A549 (cell line): Measurements from ENCODE around the gene BCDIN3D. TPM values are rescaled to one million over a fixed set of nuclear protein-coding genes. Genes with fewer than 3 reads are reported as not detected.

ENCODE experiments used
- ATAC-seq, 2 experiments: fragments of 200-7000 bp in 1 of 2; fragments of >200 bp in 1 of 2; cut with Nextera tagmentation in 1 of 2; cut with Tn5 transposase in 1 of 2; 3 replicates each; pipeline versions ENCODE4 v1.8.0 to v1.9.1; 2018 to 2020; ENCODE audit warnings: mild to moderate bottlenecking in 1 of 2, moderate library complexity in 1 of 2
- CTCF ChIA-PET: fragments of 300-600 bp; sonication (Branson Sonifier 250); formaldehyde crosslinking; extraction: SDS; loops from one replicate; lab custom pipeline; 2021; ENCODE audit warnings: antibody characterized with exemption, inconsistent platforms; lab: Yijun Ruan, JAX
- POLR2A ChIA-PET: fragments of 350-600 bp; formaldehyde crosslinking; extraction: SDS; loops from one replicate; lab custom pipeline; 2021; ENCODE audit warnings: antibody characterized with exemption, inconsistent platforms; lab: Yijun Ruan, JAX
- DNase-seq, 2 experiments: peaks; one replicate each; pipeline versions ENCODE4 v3.0.0 to v3.0.0-alpha.2; 2011 to 2016; ENCODE audit warnings: low read depth in 1 of 2, low spot score in 1 of 2
- FAIRE-seq: peaks from 2 replicates; lab custom pipeline; 2011; peaks lifted over from hg19 to GRCh38; lab: Jason Lieb, UNC
- H3K27ac ChIP-seq, 2 experiments: fragments of >200 bp; sonication (Bioruptor Twin); formaldehyde crosslinking; 3 replicates each; pipeline ENCODE4 v1.5.1; 2016 to 2017
- H3K4me1 ChIP-seq: fragments of >200 bp; sonication (Bioruptor Twin); formaldehyde crosslinking; 3 replicates; pipeline ENCODE4 v1.6.1; 2016
- H3K4me2 ChIP-seq: fragments of >200 bp; sonication (Bioruptor Twin); formaldehyde crosslinking; 3 replicates; pipeline ENCODE4 v1.6.1; 2016
- H3K4me3 ChIP-seq: fragments of >200 bp; sonication (Bioruptor Twin); formaldehyde crosslinking; 3 replicates; pipeline ENCODE4 v1.5.1; 2016
- H3K9me3 ChIP-seq: fragments of >200 bp; sonication (Bioruptor Twin); formaldehyde crosslinking; 3 replicates; pipeline ENCODE4 v1.6.1; 2016
- HDAC2 ChIP-seq: fragments of 200-600 bp; sonication (generic); IDR thresholded peaks from 2 replicates; pipeline ENCODE4 v1.6.1; 2016
- HES2 ChIP-seq: fragments of >200 bp; sonication (Bioruptor Twin); formaldehyde crosslinking; IDR thresholded peaks from 2 replicates; pipeline ENCODE4 v1.6.1; 2016
- HMGXB4 ChIP-seq: fragments of 250-450 bp; sonication (Bioruptor Pico); IDR thresholded peaks from 2 replicates; pipeline ENCODE4 v1.5.0; 2021; ENCODE audit warnings: mild to moderate bottlenecking, moderate library complexity, borderline replicate concordance
- HOXB5 ChIP-seq: fragments of 250-450 bp; sonication (Bioruptor Pico); IDR thresholded peaks from 2 replicates; pipeline ENCODE4 v1.5.0; 2020; ENCODE audit warnings: mild to moderate bottlenecking, moderate library complexity
- KDM1A ChIP-seq: fragments of 200-600 bp; sonication (generic); IDR thresholded peaks from 2 replicates; pipeline ENCODE4 v1.6.1; 2016; ENCODE audit warnings: low read depth, mild to moderate bottlenecking
- KDM5A ChIP-seq: fragments of 200-600 bp; sonication (generic); IDR thresholded peaks from 2 replicates; pipeline ENCODE4 v1.6.1; 2016; ENCODE audit warnings: antibody characterized with exemption, mild to moderate bottlenecking
- MAZ ChIP-seq: fragments of 150-350 bp; IDR thresholded peaks from 2 replicates; pipeline ENCODE4 v1.6.1; 2014; ENCODE audit warnings: antibody characterized with exemption, low read depth, low read length, borderline replicate concordance
- MYC ChIP-seq: IDR thresholded peaks from 2 replicates; pipeline ENCODE4 v1.6.1; 2012; ENCODE audit warnings: mild to moderate bottlenecking, inconsistent platforms, low read length, improper control_type of control experiment, borderline replicate concordance
- NPAS2 ChIP-seq: fragments of 250-450 bp; sonication (Bioruptor Pico); IDR thresholded peaks from 2 replicates; pipeline ENCODE4 v1.8.0; 2022; ENCODE audit warnings: mild to moderate bottlenecking, moderate library complexity, borderline replicate concordance
- PHF8 ChIP-seq: fragments of 200-600 bp; sonication (generic); IDR thresholded peaks from 2 replicates; pipeline ENCODE4 v1.6.1; 2016; ENCODE audit warnings: low read depth, mild to moderate bottlenecking, antibody characterized with exemption, moderate library complexity, borderline replicate concordance
- RAD21 ChIP-seq, 2 experiments: fragments of >200 bp in 1 of 2; sonication (Bioruptor Twin) in 1 of 2; formaldehyde crosslinking in 1 of 2; IDR thresholded peaks in 1 of 2; conservative IDR thresholded peaks in 1 of 2; 2 replicates in 1 of 2; 3 replicates in 1 of 2; pipeline ENCODE4 v1.6.1; 2012 to 2018; ENCODE audit warnings: inconsistent platforms in 1 of 2
- RCOR1 ChIP-seq: fragments of 150-350 bp; IDR thresholded peaks from 2 replicates; pipeline ENCODE4 v1.6.1; 2014; ENCODE audit warnings: antibody characterized with exemption, low read length, low read depth
- RNF2 ChIP-seq: fragments of 200-600 bp; sonication (generic); IDR thresholded peaks from 2 replicates; pipeline ENCODE4 v1.6.1; 2016; ENCODE audit warnings: low read depth, mild to moderate bottlenecking, antibody characterized with exemption, moderate library complexity, borderline replicate concordance
- SMC3 ChIP-seq: fragments of >200 bp; sonication (Bioruptor Twin); formaldehyde crosslinking; IDR thresholded peaks from 3 replicates; pipeline ENCODE4 v1.6.1; 2018; ENCODE audit warnings: inconsistent platforms
- SREBF2 ChIP-seq: fragments of 450-650 bp; IDR thresholded peaks from 2 replicates; pipeline ENCODE4 v1.6.1; 2014; ENCODE audit warnings: mild to moderate bottlenecking, moderate library complexity
- TFCP2L1 ChIP-seq: fragments of 250-450 bp; sonication (Bioruptor Pico); IDR thresholded peaks from 2 replicates; pipeline ENCODE4 v1.5.0; 2021; ENCODE audit warnings: mild to moderate bottlenecking
- ZC3H11A ChIP-seq: fragments of 450-650 bp; IDR thresholded peaks from 2 replicates; pipeline ENCODE4 v1.6.1; 2014; ENCODE audit warnings: antibody characterized with exemption, mild to moderate bottlenecking
- ZNF302 ChIP-seq: fragments of 250-450 bp; sonication (Bioruptor Pico); IDR thresholded peaks from 2 replicates; pipeline ENCODE4 v1.9.0; 2021; ENCODE audit warnings: inconsistent platforms, mild to moderate bottlenecking, moderate library complexity
- WGBS: methylation state at CpG from one replicate; pipeline ENCODE4 v1.1.6; 2017; ENCODE audit errors: missing lambda C conversion rate; 5-methylcytosine and 5-hydroxymethylcytosine counted together
- polyA plus RNA-seq, 4 experiments: library from polyadenylated mRNA; depleted of rRNA in 3 of 4; stranded (reverse); fragments of >200 nt; fragmentation: RNase III in 1 of 4; extraction: RNeasy Plus Mini Kit Qiagen cat#74134 plus additional on column Dnase treatment in 1 of 4; gene quantifications; 2 replicates in 3 of 4; 3 replicates in 1 of 4; pipeline ENCODE4 v1.2.3, GENCODE V29; 2011 to 2017
- TF ChIP-seq, protein P1 (sequence below): fragments of 250-450 bp; sonication (Bioruptor Pico); IDR thresholded peaks from 2 replicates; pipeline ENCODE4 v1.5.0; 2020; ENCODE audit warnings: low read depth, mild to moderate bottlenecking, moderate library complexity
- TF ChIP-seq, protein P2 (sequence below): IDR thresholded peaks from 2 replicates; pipeline ENCODE4 v1.6.1; 2012; ENCODE audit warnings: low read depth, borderline replicate concordance

BCDIN3D gene
- polyA plus RNA-seq, 2 of the 4 experiments (the other 2 are of a cell fraction), result 4.2 to 5.8 TPM

DNA sequence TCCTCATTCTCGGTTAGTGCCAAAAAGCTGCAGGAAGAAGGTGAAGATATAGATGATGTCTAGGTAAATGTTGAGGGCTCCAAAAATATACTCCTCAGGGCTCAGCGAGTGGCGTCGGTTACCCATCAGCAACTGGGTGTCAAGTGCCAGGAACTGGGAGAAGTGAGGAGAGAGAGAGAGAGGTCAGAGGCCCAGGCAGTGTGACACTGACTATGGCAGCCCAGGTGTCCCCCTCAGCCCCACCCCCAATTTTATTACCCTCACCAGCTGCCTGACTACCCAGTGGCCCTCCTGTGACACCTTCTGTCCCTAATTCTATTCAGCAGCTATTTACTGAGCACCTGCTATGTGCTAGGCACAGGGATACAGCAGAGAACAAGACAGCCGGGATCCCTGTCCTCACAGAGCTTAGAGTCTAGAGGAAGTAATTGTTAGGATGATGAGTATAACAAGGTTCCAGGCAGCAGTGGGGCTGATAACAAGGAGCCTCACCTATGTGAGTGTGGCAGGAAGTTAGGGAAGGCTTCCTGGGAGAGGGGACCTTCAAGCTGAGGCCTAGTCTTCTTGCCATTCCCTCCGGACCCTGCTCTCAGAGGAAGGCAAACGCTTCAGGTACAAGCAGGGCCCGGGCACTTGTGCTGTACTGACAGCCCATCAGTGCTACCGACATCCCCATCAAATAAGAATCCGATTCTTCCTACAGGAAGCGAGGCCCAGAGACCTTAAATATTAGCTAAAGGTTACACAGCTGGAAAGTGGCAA is 27.8 kb upstream of the BCDIN3D start:
- WGBS, result 88% methylated on average over 11 of the region's 11 CpGs
- DNase-seq (no peak), FAIRE-seq (no peak), ATAC-seq (no peak)
- TF ChIP-seq MAZ, result no peak
- TF ChIP-seq KDM5A, result no peak
- no peak for TF ChIP-seq PHF8
- TF ChIP-seq ZC3H11A, result no peak
- TF ChIP-seq RNF2, result no peak
- TF ChIP-seq SREBF2, result no peak
- no peak overlapping the region for H3K27ac ChIP-seq
- no peaks in the 10 kb centered on the region for H3K9me3 ChIP-seq
- CTCF ChIA-PET, result interaction anchor here (0.7 to 11.5 kb wide), 11 partner anchors 12 to 305 kb away, joined by 3 to 104 read pairs (median 7); no protein-coding TSS in a partner anchor
- no peak overlapping the region for H3K4me3 ChIP-seq
- H3K4me2 ChIP-seq, result no peak overlapping the region
- POLR2A ChIA-PET, result no interaction called here
- H3K4me1 ChIP-seq, result no peaks in the 10 kb centered on the region; the same call in 2 of the 3 replicates

- Histone ChIP-seq H3K4me2 (no peak overlapping the region), H3K4me3 (no peak overlapping the region), H3K9me3 (no peaks in the 10 kb centered on the region), H3K4me1 (no peaks in the 10 kb centered on the region; the same call in 2 of the 3 replicates), H3K27ac (no peak overlapping the region)
- DNase-seq (no peak), FAIRE-seq (no peak), ATAC-seq (no peak)
- TF ChIP-seq ZNF302 (CRISPR knock-in tag) (no peak), RCOR1 (no peak), SMC3 (no peak), TFCP2L1 (CRISPR knock-in tag) (no peak), HOXB5 (no peak), HES2 (no peak), MAZ (no peak), HMGXB4 (CRISPR knock-in tag) (no peak), KDM1A (no peak), MYC (no peak), NPAS2 (CRISPR knock-in tag) (no peak), HDAC2 (no peak), RAD21 (conservative IDR thresholded peaks at IDR 0.05 in 1 of 2, IDR thresholded peaks at IDR 0.05 in 1 of 2) (no peak)
- TF ChIP-seq, protein P1, sequence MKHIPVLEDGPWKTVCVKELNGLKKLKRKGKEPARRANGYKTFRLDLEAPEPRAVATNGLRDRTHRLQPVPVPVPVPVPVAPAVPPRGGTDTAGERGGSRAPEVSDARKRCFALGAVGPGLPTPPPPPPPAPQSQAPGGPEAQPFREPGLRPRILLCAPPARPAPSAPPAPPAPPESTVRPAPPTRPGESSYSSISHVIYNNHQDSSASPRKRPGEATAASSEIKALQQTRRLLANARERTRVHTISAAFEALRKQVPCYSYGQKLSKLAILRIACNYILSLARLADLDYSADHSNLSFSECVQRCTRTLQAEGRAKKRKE (CRISPR knock-in tag), result no peak
- TF ChIP-seq, protein P2, sequence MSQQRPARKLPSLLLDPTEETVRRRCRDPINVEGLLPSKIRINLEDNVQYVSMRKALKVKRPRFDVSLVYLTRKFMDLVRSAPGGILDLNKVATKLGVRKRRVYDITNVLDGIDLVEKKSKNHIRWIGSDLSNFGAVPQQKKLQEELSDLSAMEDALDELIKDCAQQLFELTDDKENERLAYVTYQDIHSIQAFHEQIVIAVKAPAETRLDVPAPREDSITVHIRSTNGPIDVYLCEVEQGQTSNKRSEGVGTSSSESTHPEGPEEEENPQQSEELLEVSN, result no peak
- ChIA-PET POLR2A (no interaction called here), CTCF (interaction anchor here (0.5 to 11.5 kb wide), 15 partner anchors 13 to 200 kb away, joined by 3 to 104 read pairs (median 7); no protein-coding TSS in a partner anchor)
- WGBS, result 89% methylated on average over 13 of the region's 14 CpGs
These were observed 27.1 kb upstream of the BCDIN3D start for GRCh38 chr12:49869816-49870500.
